A673 (cell line): ENCODE data around the gene TMEM258. TPM values are rescaled to one million over a fixed set of nuclear protein-coding genes. Genes with fewer than 3 reads are reported as not detected.

Experiments used
- BruUV-seq: library from RNA; stranded (reverse); fragments of 400-500 nt; replicated peaks from 2 replicates; lab custom pipeline; 2021; lab: Mats Ljungman, UMichigan
- CTCF ChIA-PET: fragments of 300-600 bp; sonication (Branson Sonifier 250); formaldehyde crosslinking; loops from one replicate; lab custom pipeline; 2022; ENCODE audit warnings: antibody characterized with exemption; lab: Charles Lee
- POLR2A ChIA-PET: fragments of 300-600 bp; sonication (Branson Sonifier 250); formaldehyde crosslinking; loops from one replicate; lab custom pipeline; 2022; ENCODE audit warnings: antibody characterized with exemption; ENCODE audit not compliant: low non-redundant PET; lab: Charles Lee
- DNase-seq: peaks from one replicate; pipeline ENCODE4 v3.0.0-alpha.2; 2015; ENCODE audit warnings: low spot score
- H3K27ac ChIP-seq: fragments of 200-600 bp; sonication (generic); 2 replicates; pipeline ENCODE4 v1.5.1; 2016; ENCODE audit warnings: mixed run types, low read depth, mild to moderate bottlenecking, mixed read lengths, antibody characterized with exemption, low read length; ENCODE audit not compliant: poor library complexity, severe bottlenecking
- H3K27me3 ChIP-seq: fragments of 200-600 bp; sonication (generic); replicated peaks from 2 replicates; pipeline ENCODE4 v1.6.1; 2017; ENCODE audit warnings: mixed run types, low read depth, mild to moderate bottlenecking, mixed read lengths, antibody characterized with exemption, low read length; ENCODE audit not compliant: insufficient read depth, poor library complexity
- H3K36me3 ChIP-seq: fragments of 200-600 bp; sonication (generic); 2 replicates; pipeline ENCODE4 v1.6.1; 2016; ENCODE audit warnings: mixed run types, mild to moderate bottlenecking, mixed read lengths, antibody characterized with exemption, low read length; ENCODE audit not compliant: insufficient read depth, poor library complexity, severe bottlenecking
- H3K4me1 ChIP-seq: fragments of 200-600 bp; sonication (generic); 2 replicates; pipeline ENCODE4 v1.6.1; 2017; ENCODE audit warnings: mixed run types, mild to moderate bottlenecking, mixed read lengths, antibody characterized with exemption, low read length; ENCODE audit not compliant: insufficient read depth, poor library complexity, severe bottlenecking
- H3K4me3 ChIP-seq: fragments of 200-600 bp; sonication (generic); 2 replicates; pipeline ENCODE4 v1.5.1; 2016; ENCODE audit warnings: low read depth, mixed run types, mild to moderate bottlenecking, mixed read lengths, low read length; ENCODE audit not compliant: poor library complexity, severe bottlenecking
- H3K9me3 ChIP-seq: fragments of 200-600 bp; sonication (generic); 2 replicates; pipeline ENCODE4 v1.6.1; 2016; ENCODE audit warnings: mixed run types, low read depth, mild to moderate bottlenecking, mixed read lengths, antibody characterized with exemption, low read length; ENCODE audit not compliant: poor library complexity, severe bottlenecking
- EZH2 ChIP-seq: fragments of 200-600 bp; sonication (generic); IDR thresholded peaks from 2 replicates; pipeline ENCODE4 v1.6.1; 2017; ENCODE audit warnings: borderline replicate concordance, low read depth, mild to moderate bottlenecking, mixed read lengths, antibody characterized with exemption, low read length; ENCODE audit not compliant: poor library complexity, severe bottlenecking
- intact Hi-C: fragments of 100-400 bp; cut with micrococcal nuclease; formaldehyde crosslinking; loops from one replicate; pipeline ENCODE4 v1.10.0; 2022; ENCODE audit not compliant: unreplicated experiment
- total RNA-seq: library from RNA; stranded (reverse); gene quantifications from 2 replicates; pipeline ENCODE4 v1.2.3, GENCODE V29; 2021
- TF ChIP-seq, protein P1 (sequence below): fragments of 300-800, 200-600 bp; sonication (generic); conservative IDR thresholded peaks from 2 replicates; pipeline ENCODE4 v1.5.1; 2017; ENCODE audit warnings: low read depth, mild to moderate bottlenecking, antibody characterized with exemption, low read length, moderate library complexity, mixed read lengths

TMEM258 gene
- total RNA-seq, 1 experiment from 2014 or later, result 138 TPM

GRCh38 chr11:61764606-61765260, 27.7 kb downstream of the TMEM258 start:
- Histone ChIP-seq H3K9me3 (no peaks in the 10 kb centered on the region), H3K36me3 (no peaks in the 10 kb centered on the region), H3K27me3 (no peaks in the 10 kb centered on the region), H3K4me1 (peaks cover 14% of the 10 kb centered on the region), H3K4me3 (no peak overlapping the region), H3K27ac (peak overlapping the region; percentile 40)
- no peak for TF ChIP-seq EZH2
- TF ChIP-seq, protein P1, sequence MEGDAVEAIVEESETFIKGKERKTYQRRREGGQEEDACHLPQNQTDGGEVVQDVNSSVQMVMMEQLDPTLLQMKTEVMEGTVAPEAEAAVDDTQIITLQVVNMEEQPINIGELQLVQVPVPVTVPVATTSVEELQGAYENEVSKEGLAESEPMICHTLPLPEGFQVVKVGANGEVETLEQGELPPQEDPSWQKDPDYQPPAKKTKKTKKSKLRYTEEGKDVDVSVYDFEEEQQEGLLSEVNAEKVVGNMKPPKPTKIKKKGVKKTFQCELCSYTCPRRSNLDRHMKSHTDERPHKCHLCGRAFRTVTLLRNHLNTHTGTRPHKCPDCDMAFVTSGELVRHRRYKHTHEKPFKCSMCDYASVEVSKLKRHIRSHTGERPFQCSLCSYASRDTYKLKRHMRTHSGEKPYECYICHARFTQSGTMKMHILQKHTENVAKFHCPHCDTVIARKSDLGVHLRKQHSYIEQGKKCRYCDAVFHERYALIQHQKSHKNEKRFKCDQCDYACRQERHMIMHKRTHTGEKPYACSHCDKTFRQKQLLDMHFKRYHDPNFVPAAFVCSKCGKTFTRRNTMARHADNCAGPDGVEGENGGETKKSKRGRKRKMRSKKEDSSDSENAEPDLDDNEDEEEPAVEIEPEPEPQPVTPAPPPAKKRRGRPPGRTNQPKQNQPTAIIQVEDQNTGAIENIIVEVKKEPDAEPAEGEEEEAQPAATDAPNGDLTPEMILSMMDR, result no peak
- no peak for DNase-seq
- BruUV-seq, result no TSS peak
- intact Hi-C loops, result no loop called here
- ChIA-PET POLR2A (no interaction called here), CTCF (no interaction called here)

GRCh38 chr11:61763930-61764605, 28.3 kb downstream of the TMEM258 start:
- Histone ChIP-seq H3K27me3 (no peaks in the 10 kb centered on the region), H3K4me1 (peaks cover 14% of the 10 kb centered on the region), H3K36me3 (no peaks in the 10 kb centered on the region), H3K9me3 (no peaks in the 10 kb centered on the region), H3K27ac (no peak overlapping the region), H3K4me3 (no peak overlapping the region)
- POLR2A ChIA-PET, result no interaction called here
- BruUV-seq, result no TSS peak
- intact Hi-C loops, result no loop called here
- no peak for DNase-seq
- no peak for TF ChIP-seq EZH2
- TF ChIP-seq, protein P1, result no peak
- CTCF ChIA-PET, result interaction anchor here (0.9 kb wide), 1 partner anchor 24 kb away, joined by 3 read pairs; no protein-coding TSS in a partner anchor

GRCh38 chr11:61762798-61763197, 29.6 kb downstream of the TMEM258 start:
- DNase-seq, result no peak
- CTCF ChIA-PET, result no interaction called here
- H3K27me3 ChIP-seq, result no peaks in the 10 kb centered on the region
- H3K9me3 ChIP-seq, result no peaks in the 10 kb centered on the region
- H3K27ac ChIP-seq, result no peak overlapping the region
- no peak for TF ChIP-seq EZH2
- TF ChIP-seq, protein P1, result no peak
- intact Hi-C loops, result no loop called here
- BruUV-seq, result no TSS peak
- peaks cover 14% of the 10 kb centered on the region for H3K4me1 ChIP-seq
- POLR2A ChIA-PET, result no interaction called here
- no peaks in the 10 kb centered on the region for H3K36me3 ChIP-seq
- H3K4me3 ChIP-seq, result no peak overlapping the region
